ENCODE results near the gene SPATA21. TPM values are rescaled to one million over a fixed set of nuclear protein-coding genes. Genes with fewer than 3 reads are reported as not detected.

SPATA21 gene
- total RNA-seq, 1 experiment from 2014 or later = not detected

GRCh38 chr1:16376971-16377370, 60.3 kb downstream of the SPATA21 start:
- Histone ChIP-seq H3K4ac (ENCODE audit: low read depth, low read length) (no peak overlapping the region), H3K14ac (ENCODE audit: insufficient read depth, low read length) (no peak overlapping the region; the same call in 1 of the 2 replicates), H3K79me1 (ENCODE audit: insufficient read depth, low read depth, low read length, poor library complexity, severe bottlenecking) (peaks cover 8% of the 10 kb centered on the region), H2BK5ac (ENCODE audit: insufficient read length, low read length) (no peak overlapping the region), H2BK120ac (ENCODE audit: low read depth, low read length, poor library complexity, severe bottlenecking) (no peak overlapping the region), H2BK20ac (ENCODE audit: low read depth, low read length, poor library complexity, severe bottlenecking) (no peak overlapping the region), H3T11ph (ENCODE audit: low read length) (no peak overlapping the region), H4K91ac (ENCODE audit: insufficient read length, low read depth, low read length) (no peak overlapping the region), H3K4me2 (ENCODE audit: insufficient read depth, insufficient read length, low read length) (no peak overlapping the region), H3K18ac (ENCODE audit: insufficient read length, low read depth, low read length) (no peak overlapping the region), H3K56ac (ENCODE audit: insufficient read length, low read depth, low read length) (no peak overlapping the region), H3K23me2 (ENCODE audit: insufficient read length, low read depth, low read length, poor library complexity, severe bottlenecking) (no peaks in the 10 kb centered on the region), H3K79me2 (ENCODE audit: insufficient read depth, low read length) (peaks cover 55% of the 10 kb centered on the region; the same call in 1 of the 2 replicates), H2BK12ac (ENCODE audit: insufficient read length, low read depth, low read length) (no peak overlapping the region), H3K23ac (ENCODE audit: insufficient read length, low read depth, low read length) (no peak overlapping the region), H3K9ac (ENCODE audit: extremely low read depth, insufficient read length, low read length) (no peak overlapping the region), H4K8ac (replicated peaks; ENCODE audit: insufficient read length, low read depth, low read length) (no peak overlapping the region), H2BK15ac (ENCODE audit: low read depth, low read length) (no peak overlapping the region), H3K4me1 (ENCODE audit: insufficient read depth, low read length) (no peaks in the 10 kb centered on the region; the same call in 1 of the 2 replicates), H4K5ac (ENCODE audit: insufficient read length, low read depth, low read length) (no peak overlapping the region), H2AFZ (ENCODE audit: low read length) (no peak overlapping the region), H2AK5ac (ENCODE audit: insufficient read length, low read length) (no peak overlapping the region), H3K27ac (ENCODE audit: insufficient read length, low read depth, low read length) (no peak overlapping the region), H3K9me3 (ENCODE audit: control insufficient read depth, low read depth, low read length) (no peaks in the 10 kb centered on the region), H3K27me3 (ENCODE audit: insufficient read depth, low read length) (no peaks in the 10 kb centered on the region), H4K20me1 (ENCODE audit: control insufficient read depth, insufficient read depth, insufficient read length) (no peaks in the 10 kb centered on the region)
- Mint-ChIP-seq H3K4me3 (no peak overlapping the region), H3K27me3 (ENCODE audit: low read depth) (no peaks in the 10 kb centered on the region), H3K36me3 (ENCODE audit: insufficient read depth in 1 of 3, low read depth in 3 of 3) (peaks cover 0 to 14% (median 9%) of the 10 kb centered on the region in 3 experiments; a peak in 6 of 7 replicates), H3K27ac (peak overlapping the region in 2 of 3 experiments; percentile 68 to 84; a peak in 4 of 7 replicates), H3K9me3 (no peaks in the 10 kb centered on the region), H3K4me1 (peaks cover 33 to 36% of the 10 kb centered on the region in 2 experiments)
- TF ChIP-seq CTCF (conservative IDR thresholded peaks at IDR 0.05) = no peak
- no peak for DNase-seq
- no CpG with 5 or more reads among the region's 4 CpGs for WGBS (ENCODE audit: extremely low coverage, insufficient read length, low lambda C conversion rate)
